Endodermal cell (in vitro differentiated cells): ENCODE results near the gene WNT7B. TPM values are rescaled to one million over a fixed set of nuclear protein-coding genes. Genes with fewer than 3 reads are reported as not detected.

Experiments
- DNase-seq: peaks from one replicate; pipeline ENCODE4 v3.0.0-alpha.2; 2017
- H3K27ac ChIP-seq: 2 replicates; pipeline ENCODE4 v1.5.1; 2013; ENCODE audit warnings: mild to moderate bottlenecking, low read depth, low read length, moderate library complexity
- H3K27me3 ChIP-seq: 2 replicates; pipeline ENCODE4 v1.6.1; 2013; ENCODE audit warnings: mild to moderate bottlenecking, low read length, moderate library complexity; ENCODE audit not compliant: insufficient read depth, control insufficient read depth, poor library complexity, severe bottlenecking
- H3K36me3 ChIP-seq: 2 replicates; pipeline ENCODE4 v1.7.0; 2013; ENCODE audit warnings: mild to moderate bottlenecking, low read length, moderate library complexity; ENCODE audit not compliant: control insufficient read depth, insufficient read depth
- H3K4me1 ChIP-seq: one replicate; pipeline ENCODE4 v1.7.0; 2013; ENCODE audit warnings: low read length; ENCODE audit not compliant: control insufficient read depth, insufficient read depth
- H3K4me3 ChIP-seq: 2 replicates; pipeline ENCODE4 v1.5.1; 2013; ENCODE audit warnings: mild to moderate bottlenecking, low read length, moderate library complexity
- H3K9ac ChIP-seq: 2 replicates; pipeline ENCODE4 v1.6.1; 2013; ENCODE audit warnings: mild to moderate bottlenecking, low read length, moderate library complexity; ENCODE audit not compliant: poor library complexity, severe bottlenecking; ENCODE audit errors: extremely low read depth
- H3K9me3 ChIP-seq: 2 replicates; pipeline ENCODE4 v1.6.1; 2013; ENCODE audit warnings: mild to moderate bottlenecking, low read length, moderate library complexity; ENCODE audit not compliant: control insufficient read depth
- H3K27ac Mint-ChIP-seq: 2 replicates; pipeline ENCODE4 v1.8.0; 2020; ENCODE audit warnings: mixed read lengths
- H3K27me3 Mint-ChIP-seq: 2 replicates; pipeline ENCODE4 v1.8.0; 2021; ENCODE audit warnings: mild to moderate bottlenecking, mixed read lengths; ENCODE audit not compliant: insufficient read depth
- H3K36me3 Mint-ChIP-seq: 2 replicates; pipeline ENCODE4 v1.8.0; 2020; ENCODE audit warnings: low read depth, mixed read lengths
- H3K4me1 Mint-ChIP-seq: 2 replicates; pipeline ENCODE4 v1.8.0; 2020; ENCODE audit warnings: mixed read lengths
- H3K4me3 Mint-ChIP-seq: 2 replicates; pipeline ENCODE4 v1.8.0; 2020; ENCODE audit warnings: mild to moderate bottlenecking, moderate library complexity, mixed read lengths
- H3K9me3 Mint-ChIP-seq: 2 replicates; pipeline ENCODE4 v1.8.0; 2020; ENCODE audit warnings: mild to moderate bottlenecking, mixed read lengths
- CTCF ChIP-seq: fragments of 200-600 bp; sonication (generic); conservative IDR thresholded peaks from 2 replicates; pipeline ENCODE4 v1.5.0; 2021; ENCODE audit warnings: antibody characterized with exemption, mild to moderate bottlenecking
- WGBS, 2 experiments: methylation state at CpG; one replicate each; pipeline versions ENCODE4 v1.1.5 to v1.1.7; 2013; ENCODE audit warnings: missing lambda C conversion rate in 2 of 2, mixed read lengths in 1 of 2; ENCODE audit not compliant: insufficient coverage in 1 of 2, insufficient read length in 1 of 2; 5-methylcytosine and 5-hydroxymethylcytosine counted together
- total RNA-seq, 2 donors: library from RNA; stranded (reverse); fragmentation: NEBNext Ultra II Directional in 1 of 2; extraction: Animal tissue kit (Norgen Biotek cat#: 25700) in 1 of 2; gene quantifications; 2 replicates in 1 of 2; 3 replicates in 1 of 2; pipeline ENCODE4 v1.2.1, GENCODE V29; 2021

The WNT7B gene
- total RNA-seq, 2 donors from 2014 or later: not detected

- WGBS, 2 experiments: 92 to 96% methylated on average over 5 to 10 of the region's 10 CpGs
- H3K27ac ChIP-seq: peak overlapping the region; percentile 97
- H3K9ac ChIP-seq: no peak overlapping the region
- no peaks in the 10 kb centered on the region for H3K36me3 ChIP-seq
- no peaks in the 10 kb centered on the region for H3K4me1 ChIP-seq
- H3K27me3 ChIP-seq: no peaks in the 10 kb centered on the region
- H3K4me3 ChIP-seq: no peak overlapping the region
- no peak for TF ChIP-seq CTCF
- DNase-seq: peak; percentile 37
- no peaks in the 10 kb centered on the region for H3K36me3 Mint-ChIP-seq
- H3K9me3 ChIP-seq: no peaks in the 10 kb centered on the region
- H3K4me1 Mint-ChIP-seq: no peaks in the 10 kb centered on the region
- no peaks in the 10 kb centered on the region for H3K27me3 Mint-ChIP-seq
- no peaks in the 10 kb centered on the region for H3K9me3 Mint-ChIP-seq
- no peak overlapping the region for H3K4me3 Mint-ChIP-seq
- no peak overlapping the region for H3K27ac Mint-ChIP-seq
Measured at GRCh38 chr22:45889093-45889538, 87.8 kb downstream of the WNT7B start.

GRCh38 chr22:45888221-45889092, 88.5 kb downstream of the WNT7B start:
- H3K4me1 ChIP-seq: no peaks in the 10 kb centered on the region
- no peaks in the 10 kb centered on the region for H3K4me1 Mint-ChIP-seq
- H3K27ac Mint-ChIP-seq: no peak overlapping the region
- DNase-seq: peak; percentile 29
- H3K9ac ChIP-seq: no peak overlapping the region
- H3K36me3 ChIP-seq: no peaks in the 10 kb centered on the region
- H3K9me3 Mint-ChIP-seq: no peaks in the 10 kb centered on the region
- H3K27me3 ChIP-seq: no peaks in the 10 kb centered on the region
- no peaks in the 10 kb centered on the region for H3K27me3 Mint-ChIP-seq
- no peaks in the 10 kb centered on the region for H3K36me3 Mint-ChIP-seq
- no peaks in the 10 kb centered on the region for H3K9me3 ChIP-seq
- WGBS, 2 experiments: 92 to 96% methylated on average over 11 to 27 of the region's 27 CpGs
- H3K27ac ChIP-seq: peak overlapping the region; percentile 97
- no peak for TF ChIP-seq CTCF
- no peak overlapping the region for H3K4me3 Mint-ChIP-seq
- no peak overlapping the region for H3K4me3 ChIP-seq

GRCh38 chr22:45887202-45888131, 89.5 kb downstream of the WNT7B start:
- no peaks in the 10 kb centered on the region for H3K36me3 Mint-ChIP-seq
- TF ChIP-seq CTCF: no peak
- 93 to 97% methylated on average over 7 to 22 of the region's 22 CpGs for WGBS, 2 experiments
- Histone ChIP-seq H3K36me3 (no peaks in the 10 kb centered on the region), H3K4me1 (no peaks in the 10 kb centered on the region), H3K27ac (no peak overlapping the region), H3K27me3 (no peaks in the 10 kb centered on the region), H3K9me3 (no peaks in the 10 kb centered on the region), H3K9ac (no peak overlapping the region), H3K4me3 (no peak overlapping the region)
- no peaks in the 10 kb centered on the region for H3K4me1 Mint-ChIP-seq
- peak; percentile 41 for DNase-seq
- no peaks in the 10 kb centered on the region for H3K27me3 Mint-ChIP-seq
- no peaks in the 10 kb centered on the region for H3K9me3 Mint-ChIP-seq
- H3K27ac Mint-ChIP-seq: no peak overlapping the region
- H3K4me3 Mint-ChIP-seq: no peak overlapping the region
